ENCODE measurements around the gene POLR2H. TPM values are rescaled to one million over a fixed set of nuclear protein-coding genes. Genes with fewer than 3 reads are reported as not detected.

Gene POLR2H
- total and polyA plus RNA-seq, 10 of the 15 experiments (the other 5 are each of a cell fraction or from before 2014, with no cell fraction given), result 74.2 to 357 (median 143) TPM

DNA sequence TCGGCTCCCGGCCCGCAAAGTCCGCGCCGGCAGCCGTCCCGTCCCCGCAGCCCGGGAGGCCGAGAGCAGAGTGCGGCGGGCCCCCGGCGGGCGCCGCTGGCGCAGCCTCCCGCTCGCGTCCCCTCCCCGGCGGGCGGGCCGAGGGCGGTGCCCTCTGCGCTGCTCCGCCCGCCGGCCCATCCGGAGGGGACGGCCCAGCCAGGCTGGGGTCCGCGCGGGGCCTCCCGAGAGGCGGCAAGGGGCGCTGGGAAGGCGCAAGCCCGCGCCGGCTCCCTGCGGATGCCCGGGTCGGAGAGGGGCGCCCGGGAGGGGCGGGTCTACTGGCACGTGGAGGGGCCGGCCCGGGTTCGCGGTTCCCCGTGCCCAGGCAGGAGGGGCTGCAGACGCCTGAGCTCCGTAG is at the start of gene POLR2H, which contains the start of gene CLCN2 (continued):
- peak; percentile 45; the same call in 1 of the 2 replicates for TF ChIP-seq MXI1 (IDR thresholded peaks at IDR 0.05; ENCODE audit: low read depth, low read length)
- TF ChIP-seq PBX3 (IDR thresholded peaks at IDR 0.05; ENCODE audit: insufficient replicate concordance, low read depth, low read length), result no peak
- TF ChIP-seq SMC3 (IDR thresholded peaks at IDR 0.05; ENCODE audit: borderline replicate concordance, low read length), result no peak
- TF ChIP-seq NKRF (conservative IDR thresholded peaks at IDR 0.05), result peak; percentile 42
- TF ChIP-seq RB1 (IDR thresholded peaks at IDR 0.05; ENCODE audit: borderline replicate concordance), result no peak
- TF ChIP-seq NR2F1 (conservative IDR thresholded peaks at IDR 0.05), result peak; percentile 47; the same call in 1 of the 2 replicates
- TF ChIP-seq ZNF274 (IDR thresholded peaks at IDR 0.05; ENCODE audit: insufficient read depth, insufficient read length), result no peak
- no peak for TF ChIP-seq WRNIP1 (IDR thresholded peaks at IDR 0.05; ENCODE audit: borderline replicate concordance, low read depth, low read length)
- TF ChIP-seq RUNX3 (IDR thresholded peaks at IDR 0.05; ENCODE audit: low read length), result no peak
- no peak for TF ChIP-seq MYB (IDR thresholded peaks at IDR 0.05; ENCODE audit: borderline replicate concordance, low read depth, low read length)
- peak; percentile 60; the same call in 1 of the 2 replicates for TF ChIP-seq GATAD2B (conservative IDR thresholded peaks at IDR 0.05; ENCODE audit: low read depth)
- TF ChIP-seq SREBF2 (IDR thresholded peaks at IDR 0.05; ENCODE audit: low read length), result no peak
- TF ChIP-seq ZNF217 (IDR thresholded peaks at IDR 0.05), result no peak
- TF ChIP-seq SP1 (IDR thresholded peaks at IDR 0.05; ENCODE audit: low read depth, low read length), result no peak
- TF ChIP-seq BHLHE40 (IDR thresholded peaks at IDR 0.05; ENCODE audit: borderline replicate concordance in 1 of 2, low read depth in 2 of 2, low read length in 1 of 2), result peak; percentile 80 to 95
- TF ChIP-seq HDAC6 (IDR thresholded peaks at IDR 0.05; ENCODE audit: unreplicated experiment), result no peak
- TF ChIP-seq, protein P1, sequence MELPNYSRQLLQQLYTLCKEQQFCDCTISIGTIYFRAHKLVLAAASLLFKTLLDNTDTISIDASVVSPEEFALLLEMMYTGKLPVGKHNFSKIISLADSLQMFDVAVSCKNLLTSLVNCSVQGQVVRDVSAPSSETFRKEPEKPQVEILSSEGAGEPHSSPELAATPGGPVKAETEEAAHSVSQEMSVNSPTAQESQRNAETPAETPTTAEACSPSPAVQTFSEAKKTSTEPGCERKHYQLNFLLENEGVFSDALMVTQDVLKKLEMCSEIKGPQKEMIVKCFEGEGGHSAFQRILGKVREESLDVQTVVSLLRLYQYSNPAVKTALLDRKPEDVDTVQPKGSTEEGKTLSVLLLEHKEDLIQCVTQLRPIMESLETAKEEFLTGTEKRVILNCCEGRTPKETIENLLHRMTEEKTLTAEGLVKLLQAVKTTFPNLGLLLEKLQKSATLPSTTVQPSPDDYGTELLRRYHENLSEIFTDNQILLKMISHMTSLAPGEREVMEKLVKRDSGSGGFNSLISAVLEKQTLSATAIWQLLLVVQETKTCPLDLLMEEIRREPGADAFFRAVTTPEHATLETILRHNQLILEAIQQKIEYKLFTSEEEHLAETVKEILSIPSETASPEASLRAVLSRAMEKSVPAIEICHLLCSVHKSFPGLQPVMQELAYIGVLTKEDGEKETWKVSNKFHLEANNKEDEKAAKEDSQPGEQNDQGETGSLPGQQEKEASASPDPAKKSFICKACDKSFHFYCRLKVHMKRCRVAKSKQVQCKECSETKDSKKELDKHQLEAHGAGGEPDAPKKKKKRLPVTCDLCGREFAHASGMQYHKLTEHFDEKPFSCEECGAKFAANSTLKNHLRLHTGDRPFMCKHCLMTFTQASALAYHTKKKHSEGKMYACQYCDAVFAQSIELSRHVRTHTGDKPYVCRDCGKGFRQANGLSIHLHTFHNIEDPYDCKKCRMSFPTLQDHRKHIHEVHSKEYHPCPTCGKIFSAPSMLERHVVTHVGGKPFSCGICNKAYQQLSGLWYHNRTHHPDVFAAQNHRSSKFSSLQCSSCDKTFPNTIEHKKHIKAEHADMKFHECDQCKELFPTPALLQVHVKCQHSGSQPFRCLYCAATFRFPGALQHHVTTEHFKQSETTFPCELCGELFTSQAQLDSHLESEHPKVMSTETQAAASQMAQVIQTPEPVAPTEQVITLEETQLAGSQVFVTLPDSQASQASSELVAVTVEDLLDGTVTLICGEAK (IDR thresholded peaks at IDR 0.05; ENCODE audit: borderline replicate concordance), result no peak
- TF ChIP-seq, protein P2, sequence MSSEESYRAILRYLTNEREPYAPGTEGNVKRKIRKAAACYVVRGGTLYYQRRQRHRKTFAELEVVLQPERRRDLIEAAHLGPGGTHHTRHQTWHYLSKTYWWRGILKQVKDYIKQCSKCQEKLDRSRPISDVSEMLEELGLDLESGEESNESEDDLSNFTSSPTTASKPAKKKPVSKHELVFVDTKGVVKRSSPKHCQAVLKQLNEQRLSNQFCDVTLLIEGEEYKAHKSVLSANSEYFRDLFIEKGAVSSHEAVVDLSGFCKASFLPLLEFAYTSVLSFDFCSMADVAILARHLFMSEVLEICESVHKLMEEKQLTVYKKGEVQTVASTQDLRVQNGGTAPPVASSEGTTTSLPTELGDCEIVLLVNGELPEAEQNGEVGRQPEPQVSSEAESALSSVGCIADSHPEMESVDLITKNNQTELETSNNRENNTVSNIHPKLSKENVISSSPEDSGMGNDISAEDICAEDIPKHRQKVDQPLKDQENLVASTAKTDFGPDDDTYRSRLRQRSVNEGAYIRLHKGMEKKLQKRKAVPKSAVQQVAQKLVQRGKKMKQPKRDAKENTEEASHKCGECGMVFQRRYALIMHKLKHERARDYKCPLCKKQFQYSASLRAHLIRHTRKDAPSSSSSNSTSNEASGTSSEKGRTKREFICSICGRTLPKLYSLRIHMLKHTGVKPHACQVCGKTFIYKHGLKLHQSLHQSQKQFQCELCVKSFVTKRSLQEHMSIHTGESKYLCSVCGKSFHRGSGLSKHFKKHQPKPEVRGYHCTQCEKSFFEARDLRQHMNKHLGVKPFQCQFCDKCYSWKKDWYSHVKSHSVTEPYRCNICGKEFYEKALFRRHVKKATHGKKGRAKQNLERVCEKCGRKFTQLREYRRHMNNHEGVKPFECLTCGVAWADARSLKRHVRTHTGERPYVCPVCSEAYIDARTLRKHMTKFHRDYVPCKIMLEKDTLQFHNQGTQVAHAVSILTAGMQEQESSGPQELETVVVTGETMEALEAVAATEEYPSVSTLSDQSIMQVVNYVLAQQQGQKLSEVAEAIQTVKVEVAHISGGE (CRISPR knock-in tag; IDR thresholded peaks at IDR 0.05), result no peak
- TF ChIP-seq NR2C1 (IDR thresholded peaks at IDR 0.05), result no peak
- TF ChIP-seq YBX1 (IDR thresholded peaks at IDR 0.05), result no peak
- TF ChIP-seq IKZF1 (conservative IDR thresholded peaks at IDR 0.05), result peak; percentile 46
- TF ChIP-seq POLR2A (IDR thresholded peaks at IDR 0.05; ENCODE audit: low read depth, low read length), result peak; percentile 30; the same call in 1 of the 2 replicates
- no peak for TF ChIP-seq SREBF1 (IDR thresholded peaks at IDR 0.05; ENCODE audit: low read length)

Measured in GM12878 (cell line).